Neuron (in vitro differentiated cells): ENCODE results near the gene TEX28.
"Not testable (repeated sequence)": the region's sequence is repeated elsewhere in the genome, so short reads cannot be mapped to it uniquely, and the experiment has no call there.

Source experiments
- H2AFZ ChIP-seq: one replicate; pipeline ENCODE4 v1.6.1; 2013; ENCODE audit warnings: low read depth, mild to moderate bottlenecking, inconsistent platforms, low read length, moderate library complexity
- H3K27me3 ChIP-seq: one replicate; pipeline ENCODE4 v1.6.1; 2013; ENCODE audit warnings: low read length; ENCODE audit not compliant: insufficient read depth
- H3K36me3 ChIP-seq: one replicate; pipeline ENCODE4 v1.6.1; 2013; ENCODE audit warnings: low read length; ENCODE audit not compliant: insufficient read depth
- H3K4me1 ChIP-seq: one replicate; pipeline ENCODE4 v1.6.1; 2013; ENCODE audit warnings: low read length; ENCODE audit not compliant: insufficient read depth
- H3K4me3 ChIP-seq: 2 replicates; pipeline ENCODE4 v1.5.1; 2013; ENCODE audit warnings: mild to moderate bottlenecking, low read length, moderate library complexity
- H3K9me3 ChIP-seq: one replicate; pipeline ENCODE4 v1.6.1; 2013; ENCODE audit warnings: low read length

TEX28 gene

GRCh38 chrX:154307202-154307601 is 12.3 kb upstream of the TEX28 start:
- Histone ChIP-seq H3K36me3 (no peaks in the 10 kb centered on the region), H3K27me3 (peaks cover 15% of the 10 kb centered on the region), H3K9me3 (no peaks in the 10 kb centered on the region), H3K4me1 (peaks cover 15% of the 10 kb centered on the region), H2AFZ (no peak overlapping the region), H3K4me3 (no peak overlapping the region)

GRCh38 chrX:154305541-154306205 is 10.7 kb upstream of the TEX28 start:
- Histone ChIP-seq H3K4me1 (peaks cover 15% of the 10 kb centered on the region), H3K4me3 (no peak overlapping the region), H3K27me3 (peaks cover 8% of the 10 kb centered on the region), H2AFZ (no peak overlapping the region), H3K36me3 (no peaks in the 10 kb centered on the region), H3K9me3 (no peaks in the 10 kb centered on the region)

GRCh38 chrX:154304846-154305245 is 9.9 kb upstream of the TEX28 start:
- Histone ChIP-seq H3K9me3 (no peaks in the 10 kb centered on the region), H2AFZ (no peak overlapping the region), H3K4me3 (no peak overlapping the region), H3K36me3 (no peaks in the 10 kb centered on the region), H3K27me3 (peaks cover 4% of the 10 kb centered on the region), H3K4me1 (peaks cover 15% of the 10 kb centered on the region)

GRCh38 chrX:154303476-154303875 is 8.6 kb upstream of the TEX28 start:
- H3K27me3 ChIP-seq = peaks cover 4% of the 10 kb centered on the region
- H3K4me3 ChIP-seq = no peak overlapping the region
- H3K9me3 ChIP-seq = no peaks in the 10 kb centered on the region
- H3K36me3 ChIP-seq = no peaks in the 10 kb centered on the region
- peaks cover 15% of the 10 kb centered on the region for H3K4me1 ChIP-seq
- H2AFZ ChIP-seq = no peak overlapping the region

- not testable (repeated sequence) for H3K4me3 ChIP-seq, H3K27me3 ChIP-seq, H2AFZ ChIP-seq, H3K36me3 ChIP-seq, H3K9me3 ChIP-seq
- H3K4me1 ChIP-seq = peaks cover 15% of the 10 kb centered on the region
Observed at GRCh38 chrX:154302998-154303397, 8.1 kb upstream of the TEX28 start.

GRCh38 chrX:154300816-154301215 is 5.9 kb upstream of the TEX28 start:
- no peak overlapping the region for H2AFZ ChIP-seq
- H3K4me1 ChIP-seq = peaks cover 15% of the 10 kb centered on the region
- H3K9me3 ChIP-seq = no peaks in the 10 kb centered on the region
- peaks cover 4% of the 10 kb centered on the region for H3K27me3 ChIP-seq
- no peaks in the 10 kb centered on the region for H3K36me3 ChIP-seq
- H3K4me3 ChIP-seq = no peak overlapping the region

- Histone ChIP-seq H3K4me3 (no peak overlapping the region), H3K4me1 (no peaks in the 10 kb centered on the region), H2AFZ (no peak overlapping the region), H3K36me3 (no peaks in the 10 kb centered on the region), H3K9me3 (no peaks in the 10 kb centered on the region), H3K27me3 (peaks cover 4% of the 10 kb centered on the region)
Observed at GRCh38 chrX:154298312-154298711, 3.4 kb upstream of the TEX28 start.

- Histone ChIP-seq H2AFZ (no peak overlapping the region), H3K36me3 (no peaks in the 10 kb centered on the region), H3K9me3 (no peaks in the 10 kb centered on the region), H3K4me1 (no peaks in the 10 kb centered on the region), H3K4me3 (no peak overlapping the region), H3K27me3 (no peaks in the 10 kb centered on the region)
Observed at GRCh38 chrX:154296731-154297130, 1.8 kb upstream of the TEX28 start.

GRCh38 chrX:154295664-154296310 is 863 bp upstream of the TEX28 start, which contains the start of gene TKTL1:
Gene TKTL1 (plus strand): TSS chrX:154295795. CDS start chrX:154295860, 65 bp downstream.
- H3K4me1 ChIP-seq = no peaks in the 10 kb centered on the region
- H3K27me3 ChIP-seq = no peaks in the 10 kb centered on the region
- H3K36me3 ChIP-seq = no peaks in the 10 kb centered on the region
- H3K4me3 ChIP-seq = no peak within 1 kb of the TSS
- no peaks in the 10 kb centered on the region for H3K9me3 ChIP-seq
- no peak within 1 kb of the TSS for H2AFZ ChIP-seq

- not testable (repeated sequence) for H3K4me3 ChIP-seq, H3K27me3 ChIP-seq, H2AFZ ChIP-seq, H3K9me3 ChIP-seq, H3K36me3 ChIP-seq, H3K4me1 ChIP-seq
Observed at GRCh38 chrX:154286406-154286805, 8.5 kb downstream of the TEX28 start.

- not testable (repeated sequence) for H3K9me3 ChIP-seq, H3K27me3 ChIP-seq, H3K4me3 ChIP-seq, H2AFZ ChIP-seq, H3K4me1 ChIP-seq, H3K36me3 ChIP-seq
Observed at GRCh38 chrX:154284489-154285338, 10.2 kb downstream of the TEX28 start.

GRCh38 chrX:154269245-154269644 is 25.7 kb downstream of the TEX28 start:
- H2AFZ ChIP-seq, H3K36me3 ChIP-seq, H3K4me3 ChIP-seq, H3K9me3 ChIP-seq, H3K27me3 ChIP-seq, H3K4me1 ChIP-seq: not testable (repeated sequence)

GRCh38 chrX:154263072-154263471 is 31.9 kb downstream of the TEX28 start:
- not testable (repeated sequence) for H3K9me3 ChIP-seq, H2AFZ ChIP-seq, H3K4me1 ChIP-seq, H3K27me3 ChIP-seq, H3K4me3 ChIP-seq, H3K36me3 ChIP-seq
